GM21423 (cell line): ENCODE measurements around the gene CASP5.
"Not testable (repeated sequence)": the region's sequence is repeated elsewhere in the genome, so short reads cannot be mapped to it uniquely, and the experiment has no call there.

Experiments used
- ATAC-seq: cut with Tn5 transposase; IDR thresholded peaks from one replicate; pipeline ENCODE4 v1.9.1; 2021; ENCODE audit warnings: mild to moderate bottlenecking, moderate library complexity; ENCODE audit not compliant: unreplicated experiment

CASP5 gene

GRCh38 chr11:105023003-105023402, at the start of gene CASP5:
Gene CASP5 (minus strand): TSS chr11:105023168. CDS start chr11:105023136, 32 bp downstream.
- ATAC-seq, result no peak

- ATAC-seq, result not testable (repeated sequence)
These were observed 49.1 kb upstream of the CASP5 start for GRCh38 chr11:105072080-105072479.

- no peak for ATAC-seq
These were observed 48.2 kb upstream of the CASP5 start for GRCh38 chr11:105071089-105071732.

- no peak for ATAC-seq
These were observed 47.3 kb upstream of the CASP5 start for GRCh38 chr11:105070306-105070705.

GRCh38 chr11:105069749-105070148, 46.8 kb upstream of the CASP5 start:
- ATAC-seq, result not testable (repeated sequence)

GRCh38 chr11:105063245-105063941, 40.4 kb upstream of the CASP5 start:
- not testable (repeated sequence) for ATAC-seq

GRCh38 chr11:105057432-105057831, 34.5 kb upstream of the CASP5 start:
- ATAC-seq, result no peak

GRCh38 chr11:105056446-105056845, 33.5 kb upstream of the CASP5 start:
- no peak for ATAC-seq

- no peak for ATAC-seq
These were observed 31.9 kb upstream of the CASP5 start for GRCh38 chr11:105054723-105055493.

GRCh38 chr11:105052487-105052886, 29.5 kb upstream of the CASP5 start:
- no peak for ATAC-seq

- ATAC-seq, result no peak
These were observed 28.6 kb upstream of the CASP5 start for GRCh38 chr11:105051559-105051958.

GRCh38 chr11:105049481-105049880, 26.5 kb upstream of the CASP5 start:
- ATAC-seq, result no peak

GRCh38 chr11:105046898-105047579, 24.1 kb upstream of the CASP5 start:
- no peak for ATAC-seq

- no peak for ATAC-seq
These were observed 22.8 kb upstream of the CASP5 start for GRCh38 chr11:105045676-105046296.

- ATAC-seq, result peak; percentile 100
These were observed 21.9 kb upstream of the CASP5 start, which contains the start of gene CARD16 for GRCh38 chr11:105044557-105045524. Gene CARD16 (minus strand): TSS chr11:105045335. CDS start chr11:105045297, 38 bp downstream.

GRCh38 chr11:105042178-105042577, 19.2 kb upstream of the CASP5 start:
- no peak for ATAC-seq

- ATAC-seq, result no peak
These were observed 17.7 kb upstream of the CASP5 start for GRCh38 chr11:105040703-105041102.

- peak; percentile 94 for ATAC-seq
These were observed 12.0 kb upstream of the CASP5 start, which contains the start of gene CASP1 for GRCh38 chr11:105034813-105035620. Gene CASP1 (minus strand): TSS chr11:105035144. CDS start chr11:105035113, 31 bp downstream.
